H1 (cell line): ENCODE data around the gene NDC1. TPM values are rescaled to one million over a fixed set of nuclear protein-coding genes. Genes with fewer than 3 reads are reported as not detected.

ENCODE experiments used
- CTCF ChIA-PET: fragments of 300-600 bp; sonication (Branson Sonifier 250); formaldehyde crosslinking; loops from one replicate; lab custom pipeline; 2021; ENCODE audit not compliant: partially characterized antibody; lab: Charles Lee
- POLR2A ChIA-PET: fragments of 300-600 bp; sonication (Branson Sonifier 250); formaldehyde crosslinking; loops from one replicate; lab custom pipeline; 2021; ENCODE audit warnings: inconsistent platforms; ENCODE audit not compliant: partially characterized antibody; lab: Charles Lee
- DNase-seq, 2 experiments: peaks; one replicate each; pipeline versions ENCODE4 v3.0.0 to v3.0.0-alpha.2; 2010 to 2022; ENCODE audit warnings: low spot score in 2 of 2, low read depth in 1 of 2, mixed read lengths in 1 of 2
- FAIRE-seq: peaks from 2 replicates; lab custom pipeline; 2011; peaks lifted over from hg19 to GRCh38; lab: Jason Lieb, UNC
- H2AFZ ChIP-seq: 2 replicates; pipeline ENCODE4 v1.8.1; 2012; ENCODE audit warnings: low read length, inconsistent platforms
- H2AK5ac ChIP-seq: 2 replicates; pipeline ENCODE4 v1.6.1; 2013; ENCODE audit warnings: low read depth, low read length
- H2BK120ac ChIP-seq: replicated peaks from 2 replicates; pipeline ENCODE3; 2013; ENCODE audit warnings: low read depth, low read length, inconsistent platforms
- H2BK12ac ChIP-seq: 2 replicates; pipeline ENCODE4 v1.6.1; 2013; ENCODE audit warnings: low read depth, low read length
- H2BK15ac ChIP-seq: 2 replicates; pipeline ENCODE4 v1.6.1; 2013; ENCODE audit warnings: low read length
- H2BK20ac ChIP-seq: 2 replicates; pipeline ENCODE4 v1.6.1; 2013; ENCODE audit warnings: low read length
- H2BK5ac ChIP-seq: 2 replicates; pipeline ENCODE4 v1.6.1; 2013; ENCODE audit warnings: low read depth, low read length
- H3K14ac ChIP-seq: 2 replicates; pipeline ENCODE4 v1.6.1; 2013; ENCODE audit warnings: inconsistent platforms; ENCODE audit not compliant: insufficient read length
- H3K18ac ChIP-seq: 2 replicates; pipeline ENCODE4 v1.6.1; 2013; ENCODE audit warnings: low read length; ENCODE audit errors: extremely low read depth
- H3K23ac ChIP-seq: 2 replicates; pipeline ENCODE4 v1.6.1; 2013; ENCODE audit warnings: inconsistent platforms; ENCODE audit not compliant: insufficient read length
- H3K23me2 ChIP-seq: 2 replicates; pipeline ENCODE4 v1.6.1; 2013; ENCODE audit warnings: low read depth, low read length
- H3K27ac ChIP-seq: 2 replicates; pipeline ENCODE4 v1.6.1; 2011; ENCODE audit warnings: low read depth, low read length, inconsistent platforms
- H3K27me3 ChIP-seq, 4 experiments: replicated peaks in 1 of 4; 1 replicate in 1 of 4; 2 replicates in 3 of 4; pipeline versions ENCODE4 v1.6.1 to v1.8.1; 2011 to 2013; ENCODE audit warnings: low read length in 3 of 4, mild to moderate bottlenecking in 3 of 4, inconsistent platforms in 2 of 4, mixed read lengths in 2 of 4, moderate library complexity in 1 of 4; ENCODE audit not compliant: control insufficient read depth in 3 of 4, insufficient read depth in 3 of 4; ENCODE audit errors: extremely low read depth in 1 of 4
- H3K36me3 ChIP-seq, 4 experiments: 2 replicates each; pipeline versions ENCODE4 v1.6.1 to v1.8.1; 2011 to 2013; ENCODE audit warnings: mild to moderate bottlenecking in 4 of 4, low read length in 3 of 4, moderate library complexity in 2 of 4, control low read depth in 1 of 4, inconsistent platforms in 1 of 4; ENCODE audit not compliant: insufficient read depth in 4 of 4, control insufficient read depth in 2 of 4
- H3K4ac ChIP-seq: replicated peaks from 2 replicates; pipeline ENCODE3; 2013; ENCODE audit warnings: low read length, low read depth, mixed read lengths, inconsistent platforms; ENCODE audit not compliant: insufficient read length
- H3K4me1 ChIP-seq, 4 experiments: replicated peaks in 1 of 4; 1 replicate in 1 of 4; 2 replicates in 3 of 4; pipeline versions ENCODE4 v1.6.1 to v1.8.1; 2011 to 2013; ENCODE audit warnings: low read length in 3 of 4, inconsistent platforms in 2 of 4, mixed read lengths in 1 of 4; ENCODE audit not compliant: insufficient read depth in 4 of 4, control insufficient read depth in 3 of 4
- H3K4me2 ChIP-seq, 2 experiments: 2 replicates each; pipeline versions ENCODE4 v1.6.1 to v1.8.1; 2011 to 2013; ENCODE audit warnings: low read depth in 2 of 2, low read length in 2 of 2, control low read depth in 1 of 2, inconsistent platforms in 1 of 2, mild to moderate bottlenecking in 1 of 2; ENCODE audit not compliant: insufficient read depth in 1 of 2
- H3K4me3 ChIP-seq, 4 experiments: fragments of 200-600, 300-600 bp in 1 of 4; sonication (generic), shearing (Covaris generic), sonication (Bioruptor Twin) in 1 of 4; 2 replicates each; pipeline versions ENCODE4 v1.5.1 to v1.8.1; 2011 to 2016; ENCODE audit warnings: low read length in 4 of 4, low read depth in 3 of 4, control low read depth in 2 of 4, inconsistent platforms in 2 of 4, mild to moderate bottlenecking in 2 of 4, mixed read lengths in 1 of 4, moderate library complexity in 1 of 4; ENCODE audit not compliant: insufficient read depth in 2 of 4; ENCODE audit errors: extremely low read depth in 1 of 4
- H3K56ac ChIP-seq: replicated peaks from 2 replicates; pipeline ENCODE3; 2013; ENCODE audit warnings: low read depth, mild to moderate bottlenecking, mixed read lengths, low read length, inconsistent platforms; ENCODE audit not compliant: insufficient read length
- H3K79me1 ChIP-seq: 2 replicates; pipeline ENCODE4 v1.6.1; 2013; ENCODE audit warnings: low read depth, low read length, control low read depth
- H3K79me2 ChIP-seq, 2 experiments: 2 replicates each; pipeline versions ENCODE4 v1.6.1 to v1.8.1; 2012 to 2013; ENCODE audit warnings: low read length in 2 of 2, mild to moderate bottlenecking in 2 of 2, inconsistent platforms in 1 of 2; ENCODE audit not compliant: insufficient read depth in 2 of 2, control insufficient read depth in 1 of 2
- H3K9ac ChIP-seq, 4 experiments: replicated peaks in 1 of 4; 1 replicate in 1 of 4; 2 replicates in 3 of 4; pipeline versions ENCODE4 v1.6.1 to v1.8.1; 2011 to 2013; ENCODE audit warnings: low read depth in 3 of 4, low read length in 3 of 4, control low read depth in 2 of 4, mild to moderate bottlenecking in 2 of 4, moderate library complexity in 2 of 4, inconsistent platforms in 1 of 4; ENCODE audit errors: extremely low read depth in 1 of 4
- H3K9me3 ChIP-seq, 2 experiments: 2 replicates each; pipeline versions ENCODE4 v1.6.1 to v1.8.1; 2012 to 2013; ENCODE audit warnings: mild to moderate bottlenecking in 2 of 2, moderate library complexity in 2 of 2, control low read depth in 1 of 2, inconsistent platforms in 1 of 2, low read depth in 1 of 2, low read length in 1 of 2, mixed read lengths in 1 of 2; ENCODE audit not compliant: insufficient read depth in 2 of 2
- H4K20me1 ChIP-seq, 2 experiments: replicated peaks in 1 of 2; 2 replicates each; pipeline versions ENCODE3 to v1.8.1; 2011 to 2013; ENCODE audit warnings: inconsistent platforms in 2 of 2, low read length in 2 of 2, mild to moderate bottlenecking in 1 of 2; ENCODE audit not compliant: insufficient read depth in 2 of 2, control insufficient read depth in 1 of 2
- H4K5ac ChIP-seq: 2 replicates; pipeline ENCODE4 v1.6.1; 2013; ENCODE audit warnings: low read length, low read depth, mixed read lengths, inconsistent platforms; ENCODE audit not compliant: insufficient read length
- H4K8ac ChIP-seq: 2 replicates; pipeline ENCODE4 v1.8.0; 2013; ENCODE audit warnings: mild to moderate bottlenecking, moderate library complexity, low read length, inconsistent platforms; ENCODE audit not compliant: insufficient read depth; ENCODE audit errors: extremely low read depth
- H4K91ac ChIP-seq: replicated peaks from 2 replicates; pipeline ENCODE3; 2013; ENCODE audit warnings: low read length, mixed read lengths, inconsistent platforms; ENCODE audit not compliant: insufficient read length
- BRCA1 ChIP-seq: IDR thresholded peaks from 2 replicates; pipeline ENCODE4 v1.6.1; 2012; ENCODE audit warnings: low read depth, low read length, improper control_type of control experiment
- CBX8 ChIP-seq: fragments of 300-800, 300-1000 bp; sonication (generic); IDR thresholded peaks from 2 replicates; pipeline ENCODE4 v1.7.1; 2016; ENCODE audit warnings: low read depth, low read length, borderline replicate concordance
- CEBPB ChIP-seq: IDR thresholded peaks from 2 replicates; pipeline ENCODE4 v1.6.1; 2012; ENCODE audit warnings: low read depth, low read length
- CREB1 ChIP-seq: IDR thresholded peaks from 2 replicates; pipeline ENCODE4 v1.6.1; 2012; ENCODE audit warnings: inconsistent platforms
- CTBP2 ChIP-seq: IDR thresholded peaks from 2 replicates; pipeline ENCODE4 v1.7.0; 2011; ENCODE audit warnings: borderline replicate concordance, mild to moderate bottlenecking, moderate library complexity, mixed read lengths, low read length; ENCODE audit not compliant: insufficient read depth, insufficient read length
- EP300 ChIP-seq, 2 experiments: IDR thresholded peaks; 1 replicate in 1 of 2; 2 replicates in 1 of 2; pipeline ENCODE4 v1.6.1; 2011 to 2012; ENCODE audit warnings: low read depth in 2 of 2, low read length in 2 of 2, mild to moderate bottlenecking in 2 of 2, borderline replicate concordance in 1 of 2, inconsistent platforms in 1 of 2, moderate library complexity in 1 of 2
- EZH2 ChIP-seq: fragments of 200-600 bp; sonication (generic); IDR thresholded peaks from 2 replicates; pipeline ENCODE4 v1.7.1; 2012; ENCODE audit warnings: low read depth, mild to moderate bottlenecking, moderate library complexity, low read length, inconsistent platforms; ENCODE audit not compliant: severe bottlenecking
- FOSL1 ChIP-seq: IDR thresholded peaks from 2 replicates; pipeline ENCODE4 v1.6.1; 2011; ENCODE audit warnings: mild to moderate bottlenecking, low read depth, low read length, moderate library complexity; ENCODE audit not compliant: insufficient read depth
- PHF8 ChIP-seq: fragments of 200-600 bp; sonication (generic); conservative IDR thresholded peaks from 2 replicates; pipeline ENCODE4 v1.7.1; 2012; ENCODE audit warnings: low read depth, mild to moderate bottlenecking, inconsistent platforms, low read length, moderate library complexity
- SIN3A ChIP-seq, 2 experiments: IDR thresholded peaks in 1 of 2; conservative IDR thresholded peaks in 1 of 2; 2 replicates each; pipeline ENCODE4 v1.6.1; 2011 to 2012; ENCODE audit warnings: low read length in 2 of 2, improper control_type of control experiment in 1 of 2, low read depth in 1 of 2, mild to moderate bottlenecking in 1 of 2
- SUZ12 ChIP-seq: fragments of 200-600 bp; sonication (generic); IDR thresholded peaks from 2 replicates; pipeline ENCODE4 v1.6.1; 2012; ENCODE audit warnings: mild to moderate bottlenecking, inconsistent platforms, low read length, moderate library complexity, mixed read lengths
- TEAD4 ChIP-seq: IDR thresholded peaks from 2 replicates; pipeline ENCODE4 v1.6.1; 2012; ENCODE audit warnings: low read depth, low read length, inconsistent platforms, mixed read lengths
- YY1 ChIP-seq: IDR thresholded peaks from 2 replicates; pipeline ENCODE4 v1.6.1; 2011; ENCODE audit warnings: low read depth, mild to moderate bottlenecking, low read length
- WGBS, 2 experiments: shearing (Covaris generic) in 1 of 2; methylation state at CpG; one replicate each; pipeline versions ENCODE4 v1.1.6 to v1.1.7; 2013 to 2015; ENCODE audit warnings: low lambda C conversion rate in 2 of 2, mixed read lengths in 2 of 2, inconsistent platforms in 1 of 2, low coverage in 1 of 2, missing lambda C conversion rate in 1 of 2; ENCODE audit not compliant: insufficient replicate concordance in 2 of 2, insufficient coverage in 1 of 2, insufficient read length in 1 of 2; ENCODE audit errors: extremely low coverage in 1 of 2, missing lambda C conversion rate in 1 of 2; 5-methylcytosine and 5-hydroxymethylcytosine counted together
- polyA plus RNA-seq, 7 experiments: library from polyadenylated mRNA; depleted of rRNA in 3 of 7; stranded (reverse) in 5 of 7; unstranded in 2 of 7; fragments of >200 nt in 5 of 7; fragments of 200-250 nt in 2 of 7; gene quantifications; 1 replicate in 5 of 7; 2 replicates in 1 of 7; 4 replicates in 1 of 7; pipeline versions ENCODE4 v1.2.1 to v1.2.3, GENCODE V29; 2011 to 2013; ENCODE audit warnings: missing spikeins in 2 of 7, mixed read lengths in 2 of 7
- total RNA-seq: library from RNA; stranded (reverse); fragmentation: NEBNext Ultra II Directional; extraction: Animal tissue kit (Norgen Biotek cat#: 25700); gene quantifications from 2 replicates; pipeline ENCODE4 v1.2.1, GENCODE V29; 2021

The NDC1 gene
- total and polyA plus RNA-seq, 2 of the 8 experiments (the other 6 are each of a cell fraction or from before 2014, with no cell fraction given), result 62.9 to 66.1 TPM

GRCh38 chr1:53740621-53741105 is 97.4 kb downstream of the NDC1 start:
- no peak overlapping the region for H3K23ac ChIP-seq
- no peak overlapping the region for H3K56ac ChIP-seq
- H3K14ac ChIP-seq, result no peak overlapping the region
- peaks cover 0 to 9% (median 3%) of the 10 kb centered on the region in 4 experiments; a peak in 5 of 7 replicates for H3K4me1 ChIP-seq
- H2BK20ac ChIP-seq, result no peak overlapping the region
- peaks cover 41 to 52% (median 51%) of the 10 kb centered on the region in 4 experiments for H3K27me3 ChIP-seq
- H2BK12ac ChIP-seq, result no peak overlapping the region; the same call in 1 of the 2 replicates
- no peak overlapping the region for H3K27ac ChIP-seq
- peaks cover 0 to 11% of the 10 kb centered on the region in 2 experiments for H4K20me1 ChIP-seq
- H3K79me1 ChIP-seq, result no peaks in the 10 kb centered on the region
- 92% methylated on average over 6 of the region's 8 CpGs; no CpG with 5 or more reads in 1 of the 2 experiments for WGBS, 2 experiments
- peaks cover 13% of the 10 kb centered on the region; the same call in 1 of the 2 replicates for H3K23me2 ChIP-seq
- H3K18ac ChIP-seq, result no peak overlapping the region
- ChIA-PET POLR2A (interaction anchor here (0.6 kb wide), 1 partner anchor 15 kb away, joined by 3 read pairs; no protein-coding TSS in a partner anchor), CTCF (interaction anchor here (0.7 to 1.5 kb wide), 6 partner anchors 13 to 58 kb away, joined by 3 to 5 read pairs (median 3); no protein-coding TSS in a partner anchor)
- H3K4me2 ChIP-seq, result no peak overlapping the region
- FAIRE-seq (no peak), DNase-seq (no peak)
- peaks cover 0 to 3% (median 0%) of the 10 kb centered on the region in 4 experiments; a peak in 1 of 8 replicates for H3K36me3 ChIP-seq
- no peaks in the 10 kb centered on the region for H3K79me2 ChIP-seq
- H2BK120ac ChIP-seq, result no peak overlapping the region
- no peak overlapping the region for H3K4me3 ChIP-seq
- H4K91ac ChIP-seq, result no peak overlapping the region
- H2BK5ac ChIP-seq, result no peak overlapping the region
- no peak overlapping the region for H2AFZ ChIP-seq
- H3K9me3 ChIP-seq, result no peaks in the 10 kb centered on the region
- no peak overlapping the region for H3K4ac ChIP-seq
- H2BK15ac ChIP-seq, result no peak overlapping the region
- no peak overlapping the region for H3K9ac ChIP-seq
- H4K5ac ChIP-seq, result no peak overlapping the region
- no peak overlapping the region for H4K8ac ChIP-seq
- H2AK5ac ChIP-seq, result no peak overlapping the region
- TF ChIP-seq EZH2 (no peak), CBX8 (no peak), CEBPB (no peak), CREB1 (no peak), YY1 (no peak), CTBP2 (no peak), PHF8 (no peak), SUZ12 (no peak), EP300 (IDR thresholded peaks at IDR 0.05; ENCODE audit: borderline replicate concordance in 1 of 2, low read depth in 2 of 2, low read length in 2 of 2) (no peak), FOSL1 (no peak), TEAD4 (no peak), SIN3A (conservative IDR thresholded peaks at IDR 0.05 in 1 of 2, IDR thresholded peaks at IDR 0.05 in 1 of 2; ENCODE audit: low read depth in 1 of 2, low read length in 2 of 2) (no peak), BRCA1 (no peak)
